BJ (cell line): ENCODE results near the gene APLF. TPM values are rescaled to one million over a fixed set of nuclear protein-coding genes. Genes with fewer than 3 reads are reported as not detected.

ENCODE experiments used
- CTCF ChIA-PET: fragments of 350-600 bp; formaldehyde crosslinking; extraction: SDS; loops from one replicate; lab custom pipeline; 2021; ENCODE audit warnings: antibody characterized with exemption, inconsistent platforms; lab: Yijun Ruan, JAX
- POLR2A ChIA-PET: fragments of 300-600 bp; sonication (Branson Sonifier 250); formaldehyde crosslinking; extraction: SDS; loops from one replicate; lab custom pipeline; 2021; ENCODE audit warnings: antibody characterized with exemption; lab: Charles Lee
- DNase-seq: peaks from one replicate; pipeline ENCODE4 v3.0.0-alpha.2; 2011; ENCODE audit warnings: low read depth
- H3K27me3 ChIP-seq: 2 replicates; pipeline ENCODE4 v1.6.0; 2011; ENCODE audit warnings: low read length; ENCODE audit not compliant: control insufficient read depth, insufficient read depth
- H3K36me3 ChIP-seq: 2 replicates; pipeline ENCODE4 v1.5.1; 2011; ENCODE audit warnings: low read length; ENCODE audit not compliant: control insufficient read depth, insufficient read depth
- H3K4me3 ChIP-seq: 2 replicates; pipeline ENCODE4 v1.5.1; 2011; ENCODE audit warnings: low read depth, mild to moderate bottlenecking, control low read depth, low read length
- CTCF ChIP-seq: IDR thresholded peaks from 2 replicates; pipeline ENCODE4 v1.5.1; 2011; ENCODE audit warnings: low read depth, mild to moderate bottlenecking, control low read depth, inconsistent platforms, low read length, moderate library complexity; ENCODE audit not compliant: insufficient read depth
- polyA plus RNA-seq: library from polyadenylated mRNA; depleted of rRNA; stranded (reverse); fragments of >200 nt; gene quantifications from 2 replicates; pipeline ENCODE4 v1.2.3, GENCODE V29; 2011; rRNA removed

The APLF gene
- polyA plus RNA-seq, 1 experiment = 1.2 TPM

DNA sequence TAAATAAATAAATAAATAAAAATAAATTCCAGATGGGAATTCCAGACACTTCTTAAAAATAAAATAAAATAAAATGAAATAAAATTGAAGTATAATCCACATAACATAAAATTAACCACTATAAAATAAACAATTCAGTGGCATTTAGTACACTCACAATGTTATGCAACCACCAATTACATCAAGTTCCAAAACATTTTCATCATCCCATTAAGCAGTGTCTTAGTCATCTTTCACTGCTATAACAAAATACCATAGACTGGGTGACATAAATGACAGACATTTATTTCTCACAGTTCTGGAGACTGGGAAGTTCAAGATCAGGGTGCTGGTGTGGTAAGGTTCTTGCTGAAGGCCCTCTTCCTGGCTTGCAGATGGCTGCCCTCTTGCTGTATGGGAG lies 153.4 kb downstream of the APLF start:
- Histone ChIP-seq H3K36me3 (no peaks in the 10 kb centered on the region), H3K4me3 (no peak overlapping the region), H3K27me3 (no peaks in the 10 kb centered on the region)
- ChIA-PET POLR2A (no interaction called here), CTCF (interaction anchor here (0.6 to 0.7 kb wide), 2 partner anchors 12 to 25 kb away, joined by 3 read pairs; no protein-coding TSS in a partner anchor)
- DNase-seq = no peak
- no peak for TF ChIP-seq CTCF

GRCh38 chr2:68623820-68624219 lies 156.4 kb downstream of the APLF start:
- no peaks in the 10 kb centered on the region for H3K27me3 ChIP-seq
- ChIA-PET POLR2A (no interaction called here), CTCF (no interaction called here)
- TF ChIP-seq CTCF = no peak
- no peaks in the 10 kb centered on the region for H3K36me3 ChIP-seq
- H3K4me3 ChIP-seq = no peak overlapping the region
- DNase-seq = no peak

GRCh38 chr2:68627615-68628014 lies 160.2 kb downstream of the APLF start:
- no peak for DNase-seq
- no peak for TF ChIP-seq CTCF
- CTCF ChIA-PET = interaction anchor here (1.2 kb wide), 1 partner anchor 32 kb away, joined by 3 read pairs; no protein-coding TSS in a partner anchor
- Histone ChIP-seq H3K27me3 (no peaks in the 10 kb centered on the region), H3K36me3 (no peaks in the 10 kb centered on the region), H3K4me3 (no peak overlapping the region)
- POLR2A ChIA-PET = no interaction called here

Other genes with a start within 250 kb of the APLF start
- 5.2 and 12.1 TPM in 2 replicates for gene PPP3R1, start 215.1 kb upstream of the APLF start, polyA plus RNA-seq
- 63.4 and 81.9 TPM in 2 replicates for gene CNRIP1, start 147.6 kb upstream of the APLF start, polyA plus RNA-seq
- 0.07 TPM in 1 of 2 replicates, not detected in the other for gene PLEK, start 102.3 kb upstream of the APLF start, polyA plus RNA-seq
- 0.49 and 0.97 TPM in 2 replicates for gene FBXO48, start 291 bp upstream of the APLF start, polyA plus RNA-seq
- gene PROKR1, start 176.0 kb downstream of the APLF start, polyA plus RNA-seq = not detected in 2 replicates